LNCAP (cell line): Measurements from ENCODE around the gene PDPR.

Experiments used
- CTCF ChIP-seq: fragments of 450-650 bp; IDR thresholded peaks from 2 replicates; pipeline ENCODE4 v1.5.1; 2017; ENCODE audit warnings: mild to moderate bottlenecking

PDPR gene

GRCh38 chr16:70157477-70158260 lies 43.5 kb downstream of the PDPR start:
- no peak for TF ChIP-seq CTCF

- no peak for TF ChIP-seq CTCF
These were observed 44.3 kb downstream of the PDPR start for GRCh38 chr16:70158261-70158939.

- no peak for TF ChIP-seq CTCF
These were observed 45.5 kb downstream of the PDPR start for GRCh38 chr16:70159355-70160348.

GRCh38 chr16:70160388-70160787 lies 46.3 kb downstream of the PDPR start:
- TF ChIP-seq CTCF = no peak

- no peak for TF ChIP-seq CTCF
These were observed 46.7 kb downstream of the PDPR start for GRCh38 chr16:70160821-70161220.

DNA sequence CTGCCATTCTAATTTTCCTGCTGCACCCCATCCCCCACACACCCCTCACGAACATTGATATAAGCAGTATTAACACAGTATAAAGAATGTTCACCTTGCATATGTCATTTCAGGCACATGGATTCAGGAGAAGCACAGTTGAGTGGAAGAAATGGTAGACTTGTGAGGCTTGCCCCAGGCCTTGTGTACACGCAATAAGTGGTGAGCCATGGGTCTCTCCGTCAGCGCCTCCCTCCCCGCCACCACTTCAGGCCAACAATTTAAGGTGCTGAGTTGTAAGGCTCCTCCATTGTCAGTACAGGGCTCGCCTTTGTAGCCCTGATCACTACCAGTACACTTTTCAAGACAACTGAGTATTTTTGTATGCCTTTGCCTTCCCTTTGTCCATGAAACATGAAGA lies 47.2 kb downstream of the PDPR start:
- no peak for TF ChIP-seq CTCF

DNA sequence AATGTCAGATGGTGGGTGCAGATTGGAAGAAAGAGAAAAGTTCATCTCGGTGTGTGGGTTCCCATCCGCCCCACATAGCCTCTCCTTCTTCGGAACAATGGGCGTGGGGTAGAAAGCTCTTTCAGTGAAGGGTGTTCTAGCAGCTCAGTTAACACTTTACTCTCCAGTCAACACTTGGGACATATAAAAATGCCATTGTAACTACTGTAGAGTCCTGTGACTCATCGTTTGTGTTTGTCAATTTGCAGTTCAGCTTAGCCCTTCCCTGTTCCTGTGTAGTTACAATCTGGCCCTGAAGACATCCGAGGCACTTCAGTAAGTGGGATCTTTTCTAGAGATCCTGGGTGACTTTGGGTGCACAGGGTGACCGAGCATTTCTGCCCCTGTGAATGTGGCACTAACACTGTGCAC lies 47.9 kb downstream of the PDPR start:
- no peak for TF ChIP-seq CTCF
